NT2/D1 (cell line): Measurements from ENCODE around the gene TSGA10.

Experiments
- SUZ12 ChIP-seq: IDR thresholded peaks from 2 replicates; pipeline ENCODE4 v1.6.1; 2011; ENCODE audit not compliant: insufficient read length, insufficient read depth; ENCODE audit errors: extremely low read depth
- ZNF274 ChIP-seq: IDR thresholded peaks from 2 replicates; pipeline ENCODE4 v1.6.1; 2011; ENCODE audit warnings: mild to moderate bottlenecking, low read depth, low read length

DNA sequence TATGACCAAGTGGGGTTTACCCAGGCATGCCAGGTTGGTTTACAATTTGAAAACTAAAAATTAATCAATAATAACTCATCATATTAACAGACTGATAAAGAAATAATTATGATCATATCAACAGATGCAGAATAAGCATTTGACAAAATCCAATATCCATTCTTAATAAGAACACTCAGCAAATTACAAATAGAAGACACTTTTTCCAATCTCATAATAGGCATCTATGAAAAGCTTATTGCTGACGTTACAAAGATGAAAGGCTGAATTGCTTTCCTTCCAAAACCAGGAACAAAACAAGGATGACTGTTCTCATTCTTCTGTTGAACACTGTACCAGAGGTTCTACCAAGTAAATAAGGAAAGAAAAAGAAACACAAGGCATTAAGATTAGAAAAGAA is 68.4 kb downstream of the TSGA10 start:
- TF ChIP-seq ZNF274 (no peak), SUZ12 (no peak)
